C1 segment of cervical spinal cord (tissue), 14 donors: ENCODE results near the gene COL15A1.

Source experiments
- DNase-seq, 14 donors: peaks; one replicate each; lab custom pipeline; 2025; lab: John Stamatoyannopoulos, UW

COL15A1 gene

GRCh38 chr9:98915599-98915998, 28.1 kb upstream of the COL15A1 start:
- DNase-seq: no peak

- peak in 2 of 14 donors; percentile 7 to 11 for DNase-seq
Measured at GRCh38 chr9:98916660-98917059, 27.0 kb upstream of the COL15A1 start.

DNA sequence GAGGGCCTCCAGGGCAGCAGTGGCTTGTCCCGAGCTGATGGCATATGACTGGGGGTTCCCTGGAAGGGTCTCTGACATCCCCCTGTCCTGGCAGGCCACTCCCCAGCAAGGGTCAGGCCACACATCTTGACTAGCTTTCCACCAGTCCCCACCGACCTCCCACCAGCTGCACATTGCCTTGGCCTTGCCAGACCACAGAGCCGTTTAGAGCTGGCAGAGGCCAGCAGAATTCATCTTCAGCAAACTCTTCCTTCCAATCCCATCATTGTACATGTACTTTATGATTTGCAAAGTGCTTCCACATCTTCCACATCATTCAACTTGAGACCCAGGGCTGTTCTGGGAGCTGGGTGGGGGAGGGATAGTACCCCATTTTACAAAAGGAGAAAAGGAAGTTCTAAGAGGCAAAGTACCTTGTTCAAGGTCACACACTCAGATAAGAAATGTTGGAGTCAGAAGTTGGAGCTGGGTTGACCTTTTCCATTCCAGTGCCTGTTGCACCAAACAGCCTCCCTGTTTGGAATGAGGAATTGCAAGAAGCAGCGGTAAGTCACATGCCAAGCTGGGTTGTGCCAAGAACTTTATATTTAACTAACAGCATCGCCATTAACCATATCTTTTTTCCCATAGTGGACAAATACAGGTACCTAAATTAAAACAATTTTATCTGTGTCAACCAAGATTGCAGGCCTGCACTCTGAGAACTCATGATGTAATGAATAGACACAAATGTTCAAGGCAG, 25.8 kb upstream of the COL15A1 start:
- no peak for DNase-seq

GRCh38 chr9:98921732-98922131, 22.0 kb upstream of the COL15A1 start:
- DNase-seq: no peak

DNA sequence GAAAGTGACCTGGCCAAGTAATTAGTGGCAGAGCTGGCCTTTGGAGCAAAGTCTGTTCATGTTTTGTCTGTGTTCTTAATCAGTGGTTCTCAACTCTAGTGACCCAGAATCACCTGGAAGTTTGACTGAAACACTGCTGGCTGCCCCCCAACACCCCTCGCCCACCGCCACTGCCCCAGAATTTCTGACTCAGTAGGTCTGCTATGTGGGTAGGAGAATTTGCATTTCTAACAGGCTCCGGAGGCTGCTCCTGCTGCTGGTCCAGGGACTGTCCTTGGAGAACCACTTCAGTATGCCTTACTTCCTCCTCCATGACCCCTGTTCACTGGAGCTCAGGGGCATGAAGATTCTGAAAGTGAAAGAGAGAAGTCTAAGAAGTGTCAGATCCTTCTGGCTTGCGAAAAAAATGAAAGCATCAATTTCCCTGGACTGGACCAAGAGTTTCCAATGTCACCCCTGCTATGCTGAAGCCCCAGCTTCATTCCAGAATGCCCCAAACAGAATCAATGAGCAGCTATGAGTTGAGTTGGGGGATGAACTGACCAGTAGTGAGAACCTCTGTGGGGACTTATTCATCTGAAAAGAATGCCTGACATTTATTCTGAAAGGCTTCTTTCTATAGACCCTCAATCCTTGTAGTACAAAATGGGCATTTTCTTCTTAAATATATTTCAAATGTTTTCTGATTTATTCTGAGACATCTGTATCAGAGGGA, 20.8 kb upstream of the COL15A1 start:
- no peak for DNase-seq

DNA sequence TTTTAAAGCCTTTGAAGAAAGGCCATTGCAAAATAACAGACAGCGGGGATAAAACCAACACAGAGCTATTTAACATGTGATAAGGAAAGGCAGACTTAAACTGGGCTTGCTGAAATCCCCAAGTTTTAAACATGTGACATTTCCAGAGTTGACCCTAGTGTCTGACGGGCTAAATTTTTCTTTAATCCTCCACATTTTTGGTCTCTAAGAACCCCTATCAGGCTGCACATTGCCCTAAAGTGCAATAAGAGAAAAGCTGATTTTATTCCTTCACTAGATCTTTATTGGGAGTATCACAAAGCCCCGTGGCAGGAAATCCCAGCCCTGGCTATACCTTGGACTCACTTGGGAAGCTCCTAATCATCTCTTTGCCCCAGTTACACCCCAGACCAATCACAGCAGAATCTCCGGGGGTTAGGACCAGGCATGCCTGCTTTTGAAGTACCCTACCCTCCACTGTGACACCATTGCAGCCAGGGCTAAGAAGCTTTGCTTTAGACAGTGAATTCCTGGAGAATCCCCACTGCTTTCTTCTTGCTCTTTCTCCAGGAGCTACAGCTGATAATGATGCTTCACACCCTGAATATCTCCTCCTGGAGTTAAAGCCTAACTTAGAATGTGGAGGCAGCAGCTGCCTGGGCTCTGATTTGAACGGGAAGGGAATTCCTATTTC, 20.1 kb upstream of the COL15A1 start:
- no peak for DNase-seq

GRCh38 chr9:98924946-98925820, 18.5 kb upstream of the COL15A1 start:
- no peak for DNase-seq

- no peak for DNase-seq
Measured at GRCh38 chr9:98925956-98926355, 17.8 kb upstream of the COL15A1 start.

GRCh38 chr9:98927724-98928123, 16.0 kb upstream of the COL15A1 start:
- no peak for DNase-seq

- DNase-seq: no peak
Measured at GRCh38 chr9:98929071-98929470, 14.6 kb upstream of the COL15A1 start.

DNA sequence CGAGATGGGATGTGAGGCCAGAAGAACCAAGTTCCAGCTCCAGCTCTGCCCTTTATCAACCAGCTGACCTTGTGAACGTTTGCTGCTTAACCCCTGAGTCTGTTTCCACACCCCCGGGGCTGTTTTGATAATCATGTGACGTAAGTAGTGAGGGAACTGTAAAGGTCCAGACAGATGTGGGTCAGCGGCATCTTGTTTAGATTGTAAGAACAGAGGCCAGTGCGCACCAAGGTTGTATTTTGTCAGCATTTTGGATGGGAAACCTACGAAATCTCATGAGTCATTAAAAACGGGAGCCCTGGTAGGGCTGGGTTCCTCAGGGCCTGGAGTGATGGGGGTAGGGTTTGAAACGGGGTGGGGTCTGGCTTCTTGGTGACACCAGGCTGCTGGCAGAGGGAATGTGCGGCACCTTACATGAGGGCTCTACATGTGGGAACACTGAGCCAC, 13.8 kb upstream of the COL15A1 start:
- no peak for DNase-seq

- no peak for DNase-seq
Measured at GRCh38 chr9:98930792-98931191, 12.9 kb upstream of the COL15A1 start.

DNA sequence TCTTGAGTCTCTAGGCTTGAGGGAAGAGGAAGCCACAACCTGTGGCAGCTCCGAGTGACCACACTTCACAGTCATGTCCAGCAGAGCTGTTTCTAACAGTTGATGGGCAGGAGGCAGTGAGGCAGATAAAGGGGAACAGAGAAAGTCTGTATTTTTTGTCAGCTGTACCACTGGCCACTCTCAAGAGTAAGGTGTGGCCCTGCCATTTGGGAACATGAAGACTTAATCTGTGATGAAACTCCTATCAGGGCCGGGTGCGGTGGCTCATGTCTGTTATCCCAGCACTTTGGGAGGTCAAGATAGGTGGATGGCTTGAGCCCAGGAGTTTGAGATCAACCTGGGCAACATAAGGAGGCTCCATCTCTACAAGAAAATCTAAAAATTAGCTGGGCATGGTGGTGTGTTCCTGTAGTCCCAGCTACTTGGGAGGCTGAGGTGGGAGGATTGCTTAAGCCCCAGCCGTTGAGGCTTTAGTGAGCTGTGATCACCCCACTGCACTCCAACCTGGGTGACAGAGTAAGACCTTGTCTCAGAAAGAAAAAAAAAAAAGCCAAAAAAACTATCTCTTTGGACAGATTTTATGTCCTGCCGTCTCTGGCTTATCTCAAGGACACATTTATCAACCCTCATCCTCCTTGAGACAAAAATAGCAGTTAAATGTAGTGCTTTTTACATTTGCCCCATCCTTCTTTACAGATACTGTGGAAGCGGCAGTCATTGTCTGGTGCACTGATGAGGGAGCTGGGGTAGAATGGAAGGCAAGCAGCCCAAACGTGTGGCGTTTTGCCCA, 11.9 kb upstream of the COL15A1 start:
- no peak for DNase-seq

DNA sequence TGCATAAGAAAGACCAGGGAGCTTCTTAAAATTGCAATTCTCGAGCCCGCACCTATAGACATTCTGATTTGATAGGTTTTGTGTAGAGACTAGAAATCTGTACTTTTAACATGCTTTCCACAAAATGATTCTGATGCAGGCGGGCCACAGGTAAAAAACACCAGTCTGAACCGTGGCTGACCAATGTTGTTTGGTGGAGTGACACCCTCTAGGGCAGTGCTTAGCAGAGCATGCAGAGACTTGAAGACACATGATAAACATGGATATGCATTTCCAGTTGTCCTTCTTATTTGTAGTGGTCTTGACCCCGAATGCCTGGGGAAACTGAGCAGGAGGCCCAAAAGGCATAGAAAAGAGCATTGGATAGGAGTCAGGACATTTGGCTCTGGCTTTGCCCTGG, 10.5 kb upstream of the COL15A1 start:
- no peak for DNase-seq

DNA sequence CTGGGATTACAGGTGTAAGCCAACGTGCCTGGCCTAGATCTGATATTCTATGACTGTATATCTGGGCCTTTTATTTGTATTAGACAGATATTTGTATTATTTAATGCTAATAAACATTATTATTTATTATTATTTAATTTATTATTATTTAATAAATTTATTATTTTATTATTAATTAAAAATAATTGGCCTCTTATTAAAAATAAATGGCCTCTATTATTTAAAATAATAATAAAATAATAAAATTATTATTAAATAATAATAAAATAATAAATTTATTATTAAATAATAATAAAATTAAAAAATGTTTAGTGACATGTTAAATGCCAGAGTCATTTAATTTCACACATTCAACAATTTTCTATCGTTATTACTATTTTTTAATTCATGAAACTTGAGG, 9.8 kb upstream of the COL15A1 start:
- DNase-seq: no peak

DNA sequence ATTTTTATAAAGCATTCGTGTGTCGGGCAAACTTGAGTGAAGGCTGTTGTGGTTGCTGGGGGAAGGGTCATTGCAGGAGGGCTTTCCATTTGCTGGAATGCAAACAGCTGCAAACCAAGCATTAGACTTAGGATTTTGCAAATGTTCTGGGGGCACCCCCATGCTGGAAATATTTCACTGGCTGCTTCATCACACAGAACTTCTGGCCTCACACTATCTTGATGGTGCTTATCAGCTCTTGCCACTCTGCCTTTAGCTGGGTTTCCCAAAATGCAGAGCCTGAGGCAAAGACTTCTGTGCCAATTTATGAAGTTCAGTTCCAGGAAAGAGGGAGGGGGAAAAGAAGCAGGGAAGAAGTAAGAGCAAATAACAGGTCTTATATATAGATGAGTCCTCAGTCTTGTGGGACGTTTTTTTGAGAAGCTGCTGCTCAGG, 8.6 kb upstream of the COL15A1 start:
- DNase-seq: no peak

GRCh38 chr9:98940276-98940675, 3.4 kb upstream of the COL15A1 start:
- DNase-seq: no peak

DNA sequence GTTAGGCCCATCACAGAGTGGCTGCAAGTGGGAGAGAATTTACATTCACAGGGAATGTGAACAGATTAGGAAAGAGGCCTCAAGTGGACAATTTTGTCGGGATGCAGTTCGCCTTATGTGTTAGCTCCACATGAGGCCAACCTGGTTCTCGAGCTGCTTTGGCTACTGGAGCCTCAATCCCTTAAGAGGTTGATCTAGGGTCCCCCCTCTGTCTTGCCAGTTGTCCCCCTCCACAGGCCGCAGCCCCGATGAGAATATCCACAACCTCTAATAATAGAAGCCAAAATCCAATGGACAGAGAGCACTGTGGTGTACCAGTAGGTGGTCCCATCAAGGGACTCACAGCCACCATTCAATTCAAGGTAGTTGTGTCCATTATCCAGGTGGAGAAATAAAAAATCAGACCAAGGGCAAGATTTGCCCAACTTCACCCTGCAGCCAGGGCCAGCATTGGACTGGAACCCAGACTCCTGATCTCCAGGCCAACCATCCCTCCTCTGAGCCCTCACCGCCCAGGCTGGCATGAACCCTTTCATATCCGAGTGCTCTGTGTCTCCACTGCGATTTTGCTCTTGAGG, 1.7 kb upstream of the COL15A1 start:
- no peak for DNase-seq

DNA sequence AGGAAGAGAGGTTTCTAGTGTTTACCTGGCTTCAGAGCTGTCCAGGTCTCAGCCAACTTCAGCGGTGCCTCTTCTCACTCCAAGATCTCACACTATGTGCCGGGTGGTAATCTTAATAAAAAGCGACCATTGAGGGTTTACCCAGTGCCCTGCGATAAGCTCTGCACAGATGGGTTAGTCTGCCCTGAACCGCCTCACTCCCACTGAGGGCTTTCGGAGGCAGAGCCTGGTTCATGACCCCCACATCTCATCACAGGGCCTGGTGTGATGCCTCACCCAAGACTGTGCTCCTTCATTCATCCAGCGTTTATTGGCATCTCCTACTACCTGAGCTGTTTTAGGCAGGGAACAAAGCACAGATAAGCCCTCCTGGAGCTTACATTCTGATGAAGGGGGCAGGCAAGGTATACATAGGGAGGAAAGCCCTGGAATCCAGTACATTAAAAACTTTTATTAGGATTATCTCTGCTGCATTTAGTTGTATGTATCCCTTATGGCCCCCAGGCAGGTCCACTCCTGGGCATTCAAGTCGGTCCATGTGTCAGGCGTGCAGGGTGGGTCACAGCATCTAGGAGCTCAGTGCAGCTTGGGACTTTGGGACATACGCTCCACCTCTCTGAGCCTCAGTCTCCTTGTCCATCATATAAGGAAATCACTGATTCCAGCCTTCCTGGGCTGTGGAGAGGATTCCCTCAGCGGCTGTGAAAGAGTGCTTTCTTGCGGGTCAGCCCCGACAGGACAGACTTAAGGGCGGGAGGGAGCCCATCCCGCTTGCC, 613 bp upstream of the COL15A1 start:
- DNase-seq: no peak
